ENCODE data around the gene RMRP.

DNA sequence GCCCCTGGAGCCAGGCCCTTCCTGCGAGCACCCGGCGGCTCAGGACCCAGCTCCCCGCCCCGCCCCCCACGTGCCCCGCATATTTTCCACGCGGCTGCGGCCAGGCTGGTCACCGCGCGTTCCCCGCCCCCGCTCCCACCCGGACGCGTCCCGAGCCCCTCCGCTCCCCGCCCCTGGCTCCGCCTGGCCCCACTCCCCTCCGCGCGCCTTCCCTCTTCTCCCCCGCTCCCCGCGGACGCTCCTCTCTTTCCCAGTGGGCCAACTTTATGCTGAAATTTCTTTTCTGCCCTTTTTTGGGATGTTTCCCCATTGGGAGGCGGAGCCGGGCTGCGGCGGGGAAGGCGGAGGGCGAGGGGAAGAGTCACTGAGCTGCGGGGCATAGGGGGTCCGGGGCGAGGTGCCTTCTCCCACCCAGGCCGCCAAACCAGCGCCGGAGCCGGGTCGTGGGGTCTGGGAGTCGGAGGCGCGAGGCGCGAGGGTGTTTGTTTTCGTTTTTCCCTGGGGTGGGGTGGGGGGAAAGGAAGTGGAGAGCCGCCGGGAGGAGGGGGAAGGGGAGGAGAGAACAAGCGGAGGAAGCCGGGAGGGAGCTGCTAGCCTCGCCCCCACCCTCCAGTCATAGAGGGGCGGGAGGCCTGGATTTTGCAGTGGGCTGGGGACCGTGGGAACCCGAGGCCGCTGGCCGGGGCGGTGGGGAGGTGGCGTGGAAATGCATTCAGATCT is 33.0 kb upstream of the RMRP start:
- no peak for TF ChIP-seq CTCF (IDR thresholded peaks at IDR 0.05; ENCODE audit: low read depth, low read length, poor library complexity, severe bottlenecking)
- no peak for TF ChIP-seq EZH2phosphoT487 (IDR thresholded peaks at IDR 0.05; ENCODE audit: borderline replicate concordance, low read length)
